NCI-H1417 (cell line): ENCODE data around the gene LXN.
A peak's percentile ranks its signal among the peaks of the same experiment; 100 is the strongest.

Experiments used
- DNase-seq, 3 experiments: peaks; one replicate each; lab custom pipeline; 2025; lab: John Stamatoyannopoulos, UW

The LXN gene

GRCh38 chr3:158668506-158668905 is 3.9 kb downstream of the LXN start:
- DNase-seq, result no peak

DNA sequence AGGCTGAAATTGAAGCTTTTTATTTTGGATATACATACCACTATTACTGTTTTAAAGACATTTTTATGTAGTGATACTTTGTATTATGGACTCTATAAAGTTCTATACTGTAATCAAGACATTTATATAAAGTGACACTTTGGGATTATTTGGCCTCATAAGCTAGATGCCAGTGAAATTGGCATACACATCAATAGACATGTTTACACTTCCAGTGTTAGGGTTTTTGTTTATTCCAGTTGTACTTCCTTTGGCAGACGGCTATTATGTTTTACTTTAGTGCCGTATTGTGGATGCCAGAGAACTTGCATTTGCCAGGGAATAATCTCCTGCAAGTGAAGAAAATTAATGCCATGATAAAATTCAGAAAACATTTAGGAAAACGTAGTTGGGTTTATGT is 6.0 kb downstream of the LXN start:
- DNase-seq, result no peak

DNA sequence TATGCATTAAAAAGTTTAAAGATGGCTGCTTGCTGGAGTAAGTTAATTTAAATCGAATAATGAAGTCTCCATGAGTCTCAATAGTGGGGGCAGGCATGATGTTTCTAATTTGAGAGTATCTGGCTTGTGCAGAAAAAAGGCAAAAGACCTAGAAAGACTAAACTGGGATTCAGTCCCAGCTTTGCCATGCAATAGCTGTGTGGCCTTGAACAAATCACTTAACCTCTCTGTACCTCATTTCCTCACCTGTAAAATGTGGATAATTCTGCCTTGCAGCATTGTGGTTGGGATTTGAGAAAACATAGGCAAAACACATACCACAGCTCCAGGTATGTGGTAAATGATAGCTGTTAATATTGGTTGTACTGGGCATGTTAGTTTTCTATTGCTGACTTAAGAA is 8.6 kb downstream of the LXN start:
- DNase-seq, result no peak

DNA sequence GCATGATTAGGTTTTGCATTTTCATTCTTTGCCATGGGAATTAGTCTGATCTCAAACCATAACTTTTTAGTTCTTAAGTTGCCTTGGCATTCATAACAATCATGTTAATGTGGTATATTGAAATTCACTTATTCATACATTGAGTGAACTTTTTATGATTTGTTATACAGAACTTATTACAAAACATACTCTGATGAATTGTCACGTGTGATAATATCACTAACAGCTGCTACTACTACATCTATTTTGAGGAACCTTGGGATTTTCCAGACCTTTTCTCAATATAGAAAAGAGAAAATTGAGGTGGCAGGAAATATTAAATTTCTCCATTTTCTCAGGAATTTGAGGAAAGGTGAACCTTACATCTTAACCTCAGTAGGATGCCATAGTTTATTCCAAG is 9.2 kb downstream of the LXN start:
- DNase-seq, result no peak

- no peak for DNase-seq
These were observed 11.7 kb downstream of the LXN start for GRCh38 chr3:158660711-158661110.

DNA sequence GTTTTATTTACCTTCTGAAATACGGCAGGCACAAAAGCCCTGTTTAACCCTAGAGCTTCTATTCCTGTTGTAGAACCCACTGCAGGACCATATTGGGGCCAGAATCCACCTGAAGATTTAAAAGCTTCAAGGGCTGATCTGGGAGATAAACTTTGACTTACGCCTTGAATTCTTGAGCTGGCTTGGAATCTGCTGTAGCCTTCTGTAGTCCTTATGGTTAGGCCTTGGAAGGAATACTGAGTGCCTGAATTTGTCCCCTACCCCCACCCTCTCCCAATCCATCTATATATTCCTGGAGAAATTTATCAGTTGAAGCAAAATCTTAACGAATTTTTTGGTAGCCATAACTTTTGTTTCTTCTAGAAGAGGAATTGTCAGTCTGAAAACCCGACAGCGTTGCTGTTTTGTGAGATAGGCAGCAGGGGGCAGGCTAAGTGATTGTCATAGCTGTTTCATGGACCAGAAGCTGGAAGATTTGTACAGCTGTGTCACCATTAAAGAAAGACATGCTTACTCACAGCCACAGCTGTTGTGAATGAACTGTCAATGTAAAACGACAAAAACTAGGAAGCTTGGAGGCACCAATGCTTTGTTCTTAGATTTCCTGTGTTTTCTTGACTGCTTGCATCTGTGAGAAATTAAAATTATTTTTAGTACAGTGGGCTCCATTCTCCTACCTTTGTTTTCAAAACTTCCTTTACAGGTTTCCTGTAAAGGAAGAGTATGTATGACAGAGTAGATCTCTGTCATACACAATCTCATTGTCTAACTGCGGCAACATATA is 12.8 kb downstream of the LXN start:
- peak; percentile 2 to 44 (median 16) for DNase-seq

DNA sequence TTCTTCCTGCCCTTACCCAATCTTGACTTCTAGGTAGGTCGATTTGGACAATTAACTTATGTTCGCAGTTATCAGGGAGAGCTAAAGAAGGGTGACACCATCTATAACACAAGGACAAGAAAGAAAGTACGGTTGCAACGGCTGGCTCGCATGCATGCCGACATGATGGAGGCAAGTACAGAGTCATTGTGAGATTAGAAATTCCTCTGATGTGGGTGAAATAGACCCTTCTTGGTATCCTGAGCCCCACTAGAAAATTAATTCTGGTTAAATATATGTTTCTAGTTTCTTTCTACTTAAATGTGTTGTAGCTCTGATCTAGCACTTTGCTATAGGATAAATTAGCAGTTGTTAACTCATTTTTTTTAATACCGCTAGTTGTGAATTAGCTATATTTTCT is 13.6 kb downstream of the LXN start:
- no peak for DNase-seq

DNA sequence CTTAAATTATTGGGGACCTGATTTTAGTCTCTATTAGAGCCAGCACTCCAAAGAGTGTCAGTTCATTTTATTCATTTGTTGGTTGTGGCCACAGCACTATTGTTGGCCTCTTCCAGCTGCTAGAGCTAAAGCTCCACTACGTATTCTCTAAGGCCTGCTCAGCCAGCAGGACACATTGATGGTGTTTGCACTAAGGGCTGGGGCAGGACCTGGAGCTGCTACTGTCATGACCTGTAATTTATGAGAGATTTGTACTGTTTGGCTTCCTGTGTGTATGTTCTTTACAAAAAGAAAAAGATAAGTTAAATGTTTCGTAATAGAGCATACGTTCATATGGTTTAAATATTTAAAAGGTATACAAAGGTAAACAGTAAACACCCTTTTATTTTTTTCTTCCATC is 20.0 kb downstream of the LXN start:
- peak in 1 of 3 experiments; percentile 27 for DNase-seq

DNA sequence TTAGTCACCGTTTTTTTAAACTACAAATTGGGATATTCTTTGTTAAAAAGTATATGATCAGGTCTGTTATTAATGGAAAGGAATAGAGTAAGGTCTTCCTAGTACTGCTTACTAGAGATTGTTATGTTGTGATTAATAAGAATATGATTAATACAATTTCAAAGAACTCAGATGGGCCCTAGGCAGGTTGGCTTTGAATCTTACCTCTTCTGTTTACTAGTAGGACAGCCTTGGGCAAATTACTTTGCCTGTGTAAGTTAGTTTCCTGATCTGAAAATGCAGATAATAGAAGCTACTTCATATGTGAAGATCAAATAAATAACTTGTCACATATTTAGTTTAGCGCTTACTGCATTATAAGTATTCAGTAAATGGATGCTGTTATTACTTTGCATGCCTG is 21.3 kb downstream of the LXN start:
- no peak for DNase-seq

- DNase-seq, result no peak
These were observed 22.7 kb downstream of the LXN start for GRCh38 chr3:158649791-158650190.

DNA sequence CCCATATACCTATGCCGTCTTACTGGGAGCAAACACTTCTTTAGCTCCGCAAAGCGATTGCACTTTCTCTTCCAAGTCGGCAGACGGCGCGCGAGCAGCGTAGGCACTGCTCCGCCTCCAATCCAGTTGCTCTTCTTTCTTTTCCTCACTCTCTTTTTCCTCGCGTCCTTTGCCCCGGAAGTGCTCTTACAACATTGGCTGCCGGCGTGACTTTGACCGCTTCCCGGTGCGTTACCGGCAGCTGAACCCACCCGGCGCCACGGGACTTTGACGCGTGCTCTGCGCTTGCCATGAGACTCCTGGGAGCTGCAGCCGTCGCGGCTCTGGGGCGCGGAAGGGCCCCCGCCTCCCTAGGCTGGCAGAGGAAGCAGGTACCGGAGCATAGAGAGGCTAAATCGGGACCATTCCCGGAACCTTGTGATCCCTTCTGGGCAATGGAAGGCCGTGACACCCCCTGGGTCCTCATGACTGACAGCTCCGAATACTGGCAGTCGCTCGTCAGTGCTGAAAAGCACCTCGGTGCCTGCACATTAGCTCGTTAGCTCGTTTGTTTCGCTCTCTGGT is 28.0 kb downstream of the LXN start, which contains the start of gene GFM1:
Gene GFM1 (plus strand): TSS at position 183 of the 564 bp plus-strand sequence. CDS start 108 bp downstream, at position 291.
- peak; percentile 93 to 99 (median 98) for DNase-seq

DNA sequence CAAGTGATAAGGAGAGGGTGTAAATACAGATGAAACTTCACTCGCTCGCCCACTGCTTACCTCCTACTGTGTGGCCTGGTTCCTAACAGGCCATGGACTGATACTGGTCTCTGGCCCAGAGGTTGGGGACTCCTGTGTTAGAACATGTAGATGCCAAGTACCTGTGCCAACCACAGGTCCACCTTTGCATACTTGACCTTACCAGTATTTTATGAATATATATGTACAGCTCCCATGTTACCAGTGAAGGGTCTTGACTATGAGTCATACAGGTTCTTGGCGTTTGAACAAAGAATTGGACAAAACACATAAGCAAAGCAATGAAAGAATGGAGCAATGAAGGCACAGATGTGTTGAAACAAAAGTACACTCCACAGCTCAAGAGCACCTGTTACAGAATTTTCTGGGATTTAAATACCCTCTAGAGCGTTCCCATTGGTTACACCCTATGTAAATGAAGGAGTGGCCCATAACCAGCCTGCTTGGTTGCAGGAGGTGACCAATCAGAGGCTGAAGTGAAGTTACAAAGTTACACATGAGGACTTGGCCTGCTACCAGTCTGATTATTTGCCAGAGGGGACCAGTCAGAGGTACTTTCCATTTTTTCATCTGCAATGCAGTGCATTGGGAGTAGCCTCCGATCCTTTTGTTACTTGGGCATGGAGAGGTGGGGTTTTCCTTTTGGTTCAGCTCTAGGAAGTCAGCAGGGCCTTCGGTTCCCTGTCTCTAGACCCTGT is 29.8 kb downstream of the LXN start:
- no peak for DNase-seq

GRCh38 chr3:158642005-158642404 is 30.4 kb downstream of the LXN start:
- DNase-seq, result no peak

- no peak for DNase-seq
These were observed 31.8 kb downstream of the LXN start for GRCh38 chr3:158640646-158641045.

DNA sequence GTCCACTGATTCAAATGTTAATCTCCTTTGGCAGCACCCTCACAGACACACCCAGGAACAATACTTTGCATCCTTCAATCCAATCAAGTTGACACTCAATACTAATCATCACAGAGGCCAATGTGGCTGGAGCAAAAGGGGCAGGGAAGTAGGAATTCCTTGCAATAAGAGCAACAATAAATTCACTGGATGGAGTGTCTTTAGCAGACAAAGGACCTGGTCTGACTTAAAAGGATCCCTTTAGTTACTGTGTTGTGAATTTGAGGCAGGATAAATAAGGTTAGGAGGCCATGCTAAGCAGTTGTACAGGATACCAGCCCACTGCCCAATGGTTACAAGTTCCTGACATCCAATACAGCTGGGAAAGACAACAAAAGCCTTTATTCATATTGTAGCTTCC is 40.5 kb downstream of the LXN start:
- no peak for DNase-seq

- DNase-seq, result no peak
These were observed 46.6 kb downstream of the LXN start for GRCh38 chr3:158625881-158626280.

DNA sequence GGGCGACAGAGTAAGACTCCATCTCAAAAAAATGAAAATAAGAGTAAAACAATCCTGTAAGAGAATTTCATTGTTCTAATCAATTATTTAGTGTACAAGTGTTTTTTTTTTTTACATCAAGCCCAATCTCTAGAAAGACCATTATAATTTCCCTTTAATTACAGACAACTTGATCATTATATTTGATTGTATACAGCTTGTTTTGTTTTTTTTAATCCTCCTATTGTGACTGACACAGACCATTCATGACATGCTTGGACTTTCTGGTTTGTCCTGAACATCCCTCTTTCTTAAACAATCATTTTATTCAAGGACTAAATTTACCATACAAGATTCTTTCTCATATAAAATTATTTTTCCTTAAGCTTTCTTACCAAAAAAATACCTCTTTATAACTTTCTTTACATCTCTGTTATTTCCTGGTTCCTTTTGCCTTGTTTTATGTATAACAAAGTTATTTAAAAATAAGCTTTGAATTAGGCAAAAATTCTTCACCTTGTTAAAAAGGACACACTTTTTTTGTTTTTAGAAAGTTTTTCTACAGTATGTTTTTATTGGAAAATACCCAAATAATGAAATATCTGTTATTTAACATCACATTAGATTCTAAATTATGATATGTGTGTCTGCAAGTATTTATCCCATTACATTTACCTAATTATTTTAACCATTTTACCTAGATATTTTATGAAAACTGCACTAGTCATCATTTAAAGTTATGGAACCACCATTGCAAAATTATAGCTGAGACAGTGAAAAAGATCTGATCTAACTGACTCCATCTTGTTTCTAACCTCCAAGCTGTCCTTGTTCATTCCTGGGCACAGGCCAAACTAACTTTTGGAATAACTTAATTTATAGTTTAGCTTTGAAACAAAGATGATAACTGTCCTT is 54.2 kb downstream of the LXN start:
- no peak for DNase-seq
